Endothelial cell of umbilical vein (primary cell): ENCODE measurements around the gene UGT1A3. TPM values are rescaled to one million over a fixed set of nuclear protein-coding genes. Genes with fewer than 3 reads are reported as not detected.

Source experiments
- BruUV-seq: library from RNA; stranded (reverse); fragments of 400-500 nt; replicated peaks from 2 replicates; lab custom pipeline; 2021; lab: Mats Ljungman, UMichigan
- CTCF ChIA-PET: fragments of 300-600, 350-600 bp; sonication (Branson Sonifier 250); formaldehyde crosslinking; loops from one replicate; lab custom pipeline; 2021; ENCODE audit warnings: antibody characterized with exemption, inconsistent platforms; lab: Charles Lee
- POLR2A ChIA-PET: fragments of 300-600, 350-600 bp; sonication (Branson Sonifier 250); formaldehyde crosslinking; loops from one replicate; lab custom pipeline; 2021; ENCODE audit warnings: antibody characterized with exemption, inconsistent platforms; lab: Charles Lee
- DNase-seq: peaks from one replicate; pipeline ENCODE4 v3.0.0-alpha.2; 2011; ENCODE audit warnings: low read depth, low spot score
- FAIRE-seq: peaks from 2 replicates; lab custom pipeline; 2011; peaks lifted over from hg19 to GRCh38; lab: Jason Lieb, UNC
- H2AFZ ChIP-seq: 2 replicates; pipeline ENCODE4 v1.6.0; 2012; ENCODE audit warnings: low read depth, low read length, control low read depth, inconsistent platforms
- H3K27ac ChIP-seq: 2 replicates; pipeline ENCODE4 v1.5.1; 2011; ENCODE audit warnings: low read depth, mild to moderate bottlenecking, control low read depth, low read length, moderate library complexity; ENCODE audit not compliant: insufficient read depth
- H3K27me3 ChIP-seq, 2 experiments: 2 replicates each; pipeline versions ENCODE4 v1.6.0 to v1.6.1; 2011; ENCODE audit warnings: low read length in 2 of 2, mixed read lengths in 1 of 2; ENCODE audit not compliant: control insufficient read depth in 2 of 2, insufficient read depth in 2 of 2
- H3K36me3 ChIP-seq, 2 experiments: 2 replicates in 1 of 2; 3 replicates in 1 of 2; pipeline ENCODE4 v1.5.1; 2011; ENCODE audit warnings: low read length in 2 of 2, mild to moderate bottlenecking in 1 of 2, moderate library complexity in 1 of 2; ENCODE audit not compliant: control insufficient read depth in 2 of 2, insufficient read depth in 2 of 2; ENCODE audit errors: extremely low read depth in 1 of 2
- H3K4me1 ChIP-seq: 3 replicates; pipeline ENCODE4 v1.5.1; 2011; ENCODE audit warnings: mild to moderate bottlenecking, low read length; ENCODE audit not compliant: control insufficient read depth, insufficient read depth; ENCODE audit errors: extremely low read depth
- H3K4me2 ChIP-seq: 2 replicates; pipeline ENCODE4 v1.6.1; 2011; ENCODE audit warnings: low read length, control low read depth, mixed read lengths; ENCODE audit not compliant: insufficient read depth
- H3K4me3 ChIP-seq, 3 experiments: fragments of 200-600 bp in 1 of 3; sonication (generic), shearing (Covaris generic) in 1 of 3; replicated peaks in 1 of 3; 2 replicates each; pipeline ENCODE4 v1.5.1; 2011 to 2016; ENCODE audit warnings: control low read depth in 3 of 3, low read length in 3 of 3, mild to moderate bottlenecking in 2 of 3, inconsistent platforms in 1 of 3, low read depth in 1 of 3, moderate library complexity in 1 of 3; ENCODE audit not compliant: insufficient read depth in 1 of 3
- H3K79me2 ChIP-seq: 2 replicates; pipeline ENCODE4 v1.6.0; 2012; ENCODE audit warnings: low read length, inconsistent platforms; ENCODE audit not compliant: control insufficient read depth, insufficient read depth
- H3K9ac ChIP-seq: replicated peaks from 2 replicates; pipeline ENCODE3; 2011; ENCODE audit warnings: low read length, control low read depth; ENCODE audit not compliant: insufficient read depth; ENCODE audit errors: extremely low read depth
- H3K9me1 ChIP-seq: replicated peaks from 3 replicates; pipeline ENCODE4 v1.6.0; 2011; ENCODE audit warnings: mild to moderate bottlenecking, low read length; ENCODE audit not compliant: control insufficient read depth, insufficient read depth; ENCODE audit errors: extremely low read depth
- H3K9me3 ChIP-seq: replicated peaks from 2 replicates; pipeline ENCODE4 v1.5.1; 2012; ENCODE audit warnings: low read length, inconsistent platforms; ENCODE audit not compliant: control insufficient read depth, insufficient read depth
- H4K20me1 ChIP-seq: replicated peaks from 2 replicates; pipeline ENCODE3; 2011; ENCODE audit warnings: mild to moderate bottlenecking, low read length; ENCODE audit not compliant: control insufficient read depth, insufficient read depth; ENCODE audit errors: extremely low read depth
- CTCF ChIP-seq, 2 donors: IDR thresholded peaks; 1 replicate in 1 of 2; 2 replicates in 1 of 2; pipeline ENCODE4 v1.5.1; 2011; ENCODE audit warnings: low read length in 2 of 2, mild to moderate bottlenecking in 2 of 2, moderate library complexity in 2 of 2, control low read depth in 1 of 2, inconsistent platforms in 1 of 2, low read depth in 1 of 2; ENCODE audit not compliant: insufficient read depth in 1 of 2; ENCODE audit errors: extremely low read depth in 1 of 2
- EZH2 ChIP-seq: IDR thresholded peaks from 2 replicates; pipeline ENCODE4 v1.6.1; 2012; ENCODE audit warnings: borderline replicate concordance, low read depth, mild to moderate bottlenecking, moderate library complexity, low read length, inconsistent platforms; ENCODE audit not compliant: severe bottlenecking
- FOS ChIP-seq: IDR thresholded peaks from 2 replicates; pipeline ENCODE4 v1.6.1; 2011; ENCODE audit warnings: mild to moderate bottlenecking, low read length, moderate library complexity, borderline replicate concordance; ENCODE audit not compliant: insufficient read depth
- JUN ChIP-seq: IDR thresholded peaks from 2 replicates; pipeline ENCODE4 v1.6.1; 2011; ENCODE audit warnings: borderline replicate concordance, low read depth; ENCODE audit not compliant: insufficient read length, insufficient read depth
- MYC ChIP-seq: IDR thresholded peaks from one replicate; pipeline ENCODE4 v1.6.1; 2011; ENCODE audit warnings: mild to moderate bottlenecking, low read depth, low read length
- POLR2A ChIP-seq: IDR thresholded peaks from 2 replicates; pipeline ENCODE4 v1.6.1; 2012; ENCODE audit warnings: low read depth, mild to moderate bottlenecking, control low read depth, low read length
- POLR2AphosphoS5 ChIP-seq: IDR thresholded peaks from 2 replicates; pipeline ENCODE4 v1.6.1; 2012; ENCODE audit warnings: low read depth, mild to moderate bottlenecking, control low read depth, low read length, moderate library complexity; ENCODE audit not compliant: insufficient read depth
- dilution Hi-C: fragments of 300-500 bp; cut with MboI; formaldehyde crosslinking; loops from one replicate; pipeline ENCODE4 v1.15.0; 2019; ENCODE audit warnings: low sequenced_read_pairs; ENCODE audit not compliant: extremely low pct_ligation_motif_present
- intact Hi-C: fragments of 100-400 bp; cut with micrococcal nuclease; formaldehyde crosslinking; loops from one replicate; pipeline ENCODE4 v1.10.0; 2022
- polyA plus RNA-seq, 4 experiments: library from polyadenylated mRNA; depleted of rRNA in 3 of 4; stranded (reverse) in 3 of 4; unstranded in 1 of 4; fragments of >200 nt; gene quantifications; 2 replicates each; pipeline versions ENCODE4 v1.2.1 to v1.2.3, GENCODE V29; 2011 to 2012; ENCODE audit warnings: missing spikeins in 1 of 4
- total RNA-seq: library from RNA; stranded (reverse); gene quantifications from 2 replicates; pipeline ENCODE4 v1.2.3, GENCODE V29; 2021

The UGT1A3 gene
- total and polyA plus RNA-seq, 2 donors (not counting 3 experiments of a cell fraction or from before 2014, with no cell fraction given) = not detected

DNA sequence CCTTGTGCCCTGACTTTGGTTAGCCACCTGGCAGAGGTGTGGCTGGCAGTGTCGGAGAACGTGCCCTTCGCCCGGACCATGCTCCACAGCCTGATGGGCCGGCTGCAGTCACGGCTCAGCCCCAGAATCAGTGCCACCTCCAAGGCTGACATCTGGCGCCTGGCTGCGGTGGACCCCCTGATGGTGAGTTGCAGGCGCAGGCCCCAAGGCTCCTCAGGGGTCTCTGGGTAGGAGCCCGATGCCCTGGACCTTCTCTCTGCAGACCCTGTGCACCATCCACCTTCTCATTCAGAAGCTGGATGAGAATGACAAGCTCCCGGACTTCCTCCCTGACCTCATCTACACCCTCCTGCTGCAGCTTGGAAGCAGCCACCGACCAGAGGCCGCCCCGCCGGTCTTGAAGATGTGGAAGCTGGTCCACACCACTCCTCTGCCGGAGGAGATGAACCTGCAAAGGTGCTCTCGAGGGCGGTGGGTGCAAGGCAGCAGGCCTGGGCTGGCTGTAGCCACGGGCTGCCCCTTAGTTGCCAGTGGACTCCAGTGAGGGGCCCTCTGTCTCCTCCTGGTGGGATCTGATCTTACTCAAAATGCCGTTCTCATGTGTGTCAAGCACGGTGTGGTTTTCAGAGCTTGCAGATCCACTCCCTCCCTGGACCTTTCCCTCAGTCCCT lies 93.4 kb downstream of the UGT1A3 start:
- POLR2A ChIA-PET = no interaction called here
- Histone ChIP-seq H3K36me3 (no peaks in the 10 kb centered on the region), H2AFZ (no peak overlapping the region), H3K4me1 (no peaks in the 10 kb centered on the region), H3K27me3 (no peaks in the 10 kb centered on the region), H4K20me1 (no peaks in the 10 kb centered on the region), H3K9me3 (no peaks in the 10 kb centered on the region), H3K4me3 (no peak overlapping the region), H3K79me2 (no peaks in the 10 kb centered on the region), H3K9ac (no peak overlapping the region), H3K27ac (no peak overlapping the region), H3K4me2 (no peak overlapping the region), H3K9me1 (no peaks in the 10 kb centered on the region)
- intact Hi-C loops (no loop called here), dilution Hi-C loops (no loop called here)
- CTCF ChIA-PET = no interaction called here
- TF ChIP-seq POLR2AphosphoS5 = no peak
- no peak for TF ChIP-seq MYC
- TF ChIP-seq POLR2A = no peak
- TF ChIP-seq JUN = no peak
- no peak for TF ChIP-seq EZH2
- no peak for TF ChIP-seq CTCF (IDR thresholded peaks at IDR 0.05; ENCODE audit: extremely low read depth in 1 of 2, insufficient read depth in 1 of 2, low read depth in 1 of 2, low read length in 2 of 2)
- no peak for TF ChIP-seq FOS
- no peak for DNase-seq
- BruUV-seq = no TSS peak
- no peak for FAIRE-seq

Other genes with a start within 250 kb of the UGT1A3 start
- 32.5 and 36.5 TPM in 2 replicates for gene USP40, start 162.3 kb upstream of the UGT1A3 start, total RNA-seq
- gene USP40, start 162.3 kb upstream of the UGT1A3 start, polyA plus RNA-seq = 32.2 and 36.1 TPM in 2 replicates
- not detected in 2 replicates for gene UGT1A8, start 111.4 kb upstream of the UGT1A3 start, total RNA-seq
- not detected in 2 replicates for gene UGT1A8, start 111.4 kb upstream of the UGT1A3 start, polyA plus RNA-seq
- gene UGT1A10, start 92.6 kb upstream of the UGT1A3 start, total RNA-seq = not detected in 2 replicates
- gene UGT1A10, start 92.6 kb upstream of the UGT1A3 start, polyA plus RNA-seq = not detected in 2 replicates
- gene UGT1A9, start 57.1 kb upstream of the UGT1A3 start, total RNA-seq = not detected in 2 replicates
- gene UGT1A9, start 57.1 kb upstream of the UGT1A3 start, polyA plus RNA-seq = not detected in 2 replicates
- gene UGT1A7, start 47.1 kb upstream of the UGT1A3 start, total RNA-seq = not detected in 2 replicates
- not detected in 2 replicates for gene UGT1A7, start 47.1 kb upstream of the UGT1A3 start, polyA plus RNA-seq
- gene UGT1A6, start 36.2 kb upstream of the UGT1A3 start, total RNA-seq = not detected in 2 replicates
- gene UGT1A6, start 36.2 kb upstream of the UGT1A3 start, polyA plus RNA-seq = not detected in 2 replicates
- gene UGT1A5, start 16.1 kb upstream of the UGT1A3 start, total RNA-seq = not detected in 2 replicates
- gene UGT1A5, start 16.1 kb upstream of the UGT1A3 start, polyA plus RNA-seq = not detected in 2 replicates
- gene UGT1A4, start 10.3 kb upstream of the UGT1A3 start, total RNA-seq = not detected in 2 replicates
- not detected in 2 replicates for gene UGT1A4, start 10.3 kb upstream of the UGT1A3 start, polyA plus RNA-seq
- gene UGT1A1, start 31.2 kb downstream of the UGT1A3 start, total RNA-seq = not detected in 2 replicates
- not detected in 2 replicates for gene UGT1A1, start 31.2 kb downstream of the UGT1A3 start, polyA plus RNA-seq
- not detected in 2 replicates for gene MROH2A, start 49.3 kb downstream of the UGT1A3 start, total RNA-seq
- gene MROH2A, start 49.3 kb downstream of the UGT1A3 start, polyA plus RNA-seq = not detected in 2 replicates
- gene HJURP, start 125.5 kb downstream of the UGT1A3 start, total RNA-seq = 42.4 and 60.9 TPM in 2 replicates
- 34.4 and 38.5 TPM in 2 replicates for gene HJURP, start 125.5 kb downstream of the UGT1A3 start, polyA plus RNA-seq
- not detected in 2 replicates for gene TRPM8, start 188.3 kb downstream of the UGT1A3 start, total RNA-seq
- gene TRPM8, start 188.3 kb downstream of the UGT1A3 start, polyA plus RNA-seq = not detected in 2 replicates